IMR-90 (cell line): ENCODE data around the gene PLEKHS1.

Experiments used
- POLR2A ChIP-seq: IDR thresholded peaks from 2 replicates; pipeline ENCODE4 v1.6.1; 2012; ENCODE audit warnings: mild to moderate bottlenecking, low read depth, low read length
- RFX5 ChIP-seq: IDR thresholded peaks from 2 replicates; pipeline ENCODE4 v1.8.0; 2012; ENCODE audit warnings: low read depth, mild to moderate bottlenecking, low read length, moderate library complexity
- TF ChIP-seq, protein P1 (sequence below): conservative IDR thresholded peaks from 2 replicates; pipeline ENCODE4 v1.5.1; 2012; ENCODE audit warnings: mild to moderate bottlenecking, low read depth, low read length, improper control_type of control experiment

DNA sequence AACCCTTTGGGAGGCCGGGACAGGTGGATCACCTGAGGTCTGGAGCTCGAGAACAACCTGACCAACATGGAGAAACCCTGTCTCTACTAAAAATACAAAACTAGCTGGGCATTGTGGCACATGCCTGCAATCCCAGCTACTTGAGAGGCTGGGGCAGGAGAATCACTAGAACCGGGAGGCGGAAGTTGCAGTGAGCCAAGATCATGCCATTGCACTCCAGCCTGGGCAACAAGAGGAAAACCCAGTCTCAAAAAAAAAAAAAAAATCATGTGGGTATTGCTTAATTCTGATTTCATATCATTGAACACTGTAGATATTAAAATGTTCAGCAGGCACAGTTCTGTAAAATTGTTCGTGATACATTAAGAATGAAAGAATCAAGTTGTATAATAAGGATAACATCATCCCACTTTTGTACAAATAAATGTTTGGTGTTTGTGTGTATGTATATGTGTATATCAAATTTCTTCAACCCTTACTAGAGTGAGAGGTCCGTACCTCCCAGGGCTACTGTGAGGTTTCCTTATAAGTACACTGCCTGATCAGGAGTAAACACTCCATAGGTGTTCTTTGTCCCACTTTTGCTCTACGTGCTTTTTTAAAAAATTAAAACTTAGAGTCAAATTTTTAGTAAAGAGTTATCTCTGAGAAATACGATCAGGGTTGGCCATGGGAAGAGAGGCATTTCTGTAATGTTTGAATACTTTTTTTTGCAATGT is 31.7 kb downstream of the PLEKHS1 start:
- TF ChIP-seq, protein P1, sequence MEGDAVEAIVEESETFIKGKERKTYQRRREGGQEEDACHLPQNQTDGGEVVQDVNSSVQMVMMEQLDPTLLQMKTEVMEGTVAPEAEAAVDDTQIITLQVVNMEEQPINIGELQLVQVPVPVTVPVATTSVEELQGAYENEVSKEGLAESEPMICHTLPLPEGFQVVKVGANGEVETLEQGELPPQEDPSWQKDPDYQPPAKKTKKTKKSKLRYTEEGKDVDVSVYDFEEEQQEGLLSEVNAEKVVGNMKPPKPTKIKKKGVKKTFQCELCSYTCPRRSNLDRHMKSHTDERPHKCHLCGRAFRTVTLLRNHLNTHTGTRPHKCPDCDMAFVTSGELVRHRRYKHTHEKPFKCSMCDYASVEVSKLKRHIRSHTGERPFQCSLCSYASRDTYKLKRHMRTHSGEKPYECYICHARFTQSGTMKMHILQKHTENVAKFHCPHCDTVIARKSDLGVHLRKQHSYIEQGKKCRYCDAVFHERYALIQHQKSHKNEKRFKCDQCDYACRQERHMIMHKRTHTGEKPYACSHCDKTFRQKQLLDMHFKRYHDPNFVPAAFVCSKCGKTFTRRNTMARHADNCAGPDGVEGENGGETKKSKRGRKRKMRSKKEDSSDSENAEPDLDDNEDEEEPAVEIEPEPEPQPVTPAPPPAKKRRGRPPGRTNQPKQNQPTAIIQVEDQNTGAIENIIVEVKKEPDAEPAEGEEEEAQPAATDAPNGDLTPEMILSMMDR, result no peak
- TF ChIP-seq RFX5 (no peak), POLR2A (no peak)
